GM19452 (cell line): ENCODE measurements around the gene MS4A12.
"Not testable (repeated sequence)": the region's sequence is repeated elsewhere in the genome, so short reads cannot be mapped to it uniquely, and the experiment has no call there.

Experiments
- ATAC-seq: cut with Tn5 transposase; IDR thresholded peaks from one replicate; pipeline ENCODE4 v1.9.1; 2021; ENCODE audit not compliant: unreplicated experiment

The MS4A12 gene

DNA sequence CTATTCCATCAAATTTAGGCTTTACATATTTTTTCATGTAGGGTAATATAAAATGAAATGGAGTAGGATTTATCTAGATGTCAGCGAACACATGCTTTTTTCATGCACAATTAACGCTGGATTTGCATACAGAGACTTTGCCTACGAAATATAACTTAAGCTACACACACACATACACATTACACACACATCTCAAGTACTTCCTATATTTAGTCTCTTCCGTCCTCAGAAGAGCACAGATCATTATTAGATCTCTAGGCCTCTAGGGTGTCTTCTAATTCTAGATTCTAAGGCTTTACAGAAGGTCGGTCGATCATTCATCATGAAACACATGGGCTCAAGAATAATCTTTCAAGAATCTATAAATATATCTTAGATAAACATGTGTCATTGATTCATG is 18.8 kb downstream of the MS4A12 start:
- no peak for ATAC-seq

DNA sequence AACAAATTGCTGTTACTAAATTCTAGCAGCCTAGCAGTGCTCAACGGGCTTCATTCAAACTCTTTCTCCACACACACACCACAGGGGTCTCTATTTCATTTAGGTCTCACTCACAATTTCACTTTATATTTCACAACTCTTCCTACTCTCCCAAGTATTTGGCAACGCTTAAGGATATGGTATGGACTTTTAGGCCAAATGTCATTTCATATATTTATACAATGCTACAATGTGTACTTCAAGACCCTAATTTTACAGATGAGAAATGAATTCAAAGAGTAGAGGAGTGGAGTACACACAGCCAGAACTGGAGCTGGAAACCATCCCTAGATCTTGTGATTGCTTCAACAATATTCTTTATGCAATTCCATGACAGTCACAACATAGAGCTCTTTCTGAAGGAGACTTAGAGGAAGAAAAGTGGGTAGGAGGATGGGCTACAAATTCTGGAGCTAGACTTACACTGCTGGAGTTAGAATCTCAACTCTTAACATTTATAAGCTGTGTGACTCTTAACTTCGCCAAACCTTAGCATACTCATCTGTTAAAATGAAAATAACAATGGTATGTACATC is 20.2 kb downstream of the MS4A12 start:
- no peak for ATAC-seq

DNA sequence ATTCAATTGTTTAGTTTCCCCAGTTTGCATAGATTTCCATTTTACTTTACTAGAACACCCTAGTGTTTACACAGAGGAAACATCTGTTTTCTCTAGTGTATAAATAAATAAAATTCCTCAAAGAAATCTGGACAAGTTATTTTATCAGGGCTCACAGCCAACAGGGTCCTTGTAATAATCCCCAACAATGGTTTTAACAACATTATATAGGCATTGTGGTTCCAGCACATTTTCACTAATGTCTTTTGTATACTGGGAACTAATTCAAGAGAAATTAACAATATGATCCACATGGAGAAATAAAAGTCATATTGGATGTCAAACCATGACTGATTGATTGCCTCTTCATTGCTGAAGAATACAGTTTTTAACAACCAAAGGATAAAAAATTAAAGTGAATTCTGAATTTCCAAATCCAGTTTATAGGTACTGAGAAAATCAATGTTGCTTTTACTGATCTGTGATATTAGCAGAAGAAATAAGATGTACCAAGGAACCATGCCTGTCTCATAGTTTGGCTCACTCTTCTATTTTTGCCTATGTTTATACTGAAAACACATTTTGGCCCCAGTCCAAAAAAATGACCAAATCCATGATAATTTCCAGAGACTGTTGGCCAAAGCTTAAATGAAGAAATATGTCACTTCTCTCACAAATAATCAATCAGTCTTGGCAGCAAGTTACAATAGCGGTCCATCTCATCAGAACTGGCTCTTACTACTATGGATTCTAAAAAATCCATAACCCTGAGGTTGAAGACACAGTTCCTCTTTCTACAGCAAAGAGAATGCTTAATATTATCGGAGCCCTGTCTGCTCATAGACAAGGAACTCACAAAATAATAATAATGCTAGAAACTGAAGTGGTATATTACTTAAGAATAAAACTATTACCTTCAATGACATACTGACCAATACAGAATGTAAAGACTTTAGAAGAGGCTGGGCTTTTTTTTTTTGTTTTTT is 21.2 kb downstream of the MS4A12 start:
- ATAC-seq = no peak

DNA sequence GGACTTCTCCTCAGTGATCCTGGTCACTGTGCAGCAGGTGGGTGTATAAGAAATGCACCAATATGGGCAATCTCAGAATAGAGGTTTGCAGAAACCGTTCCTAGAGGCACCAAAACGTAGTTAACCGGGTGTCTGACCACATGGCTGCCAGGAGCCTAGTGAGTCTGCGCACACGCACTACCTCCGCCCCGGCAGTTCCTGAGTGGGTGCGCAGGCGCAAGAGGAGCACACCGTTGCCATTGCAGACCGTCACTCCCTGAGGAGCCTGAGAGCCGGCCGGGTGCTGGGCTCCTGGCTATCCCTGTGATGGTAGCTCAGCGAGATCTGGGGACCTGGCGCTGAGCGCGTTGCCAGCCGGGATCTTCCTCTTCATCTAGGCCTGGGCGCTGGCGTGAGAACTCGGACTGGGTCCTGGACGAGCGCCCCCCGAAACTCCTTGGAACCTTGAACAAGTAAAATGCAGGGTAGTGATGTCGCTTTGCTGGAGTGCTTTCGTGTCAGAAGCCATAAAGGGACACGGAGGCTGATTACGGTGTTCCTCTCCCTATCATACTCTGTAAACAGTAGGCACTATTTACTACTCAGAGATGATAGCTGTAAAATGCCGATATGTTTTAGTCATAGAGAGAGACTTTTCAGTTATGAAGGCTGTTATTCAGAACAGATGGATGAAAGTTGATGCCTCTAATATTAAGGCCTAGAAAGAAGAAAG is 22.7 kb downstream of the MS4A12 start, which contains the start of gene MS4A13:
Gene MS4A13 (plus strand): TSS at position 249 of the 712 bp plus-strand sequence. CDS start 2,692 bp downstream, outside the sequence.
- ATAC-seq = no peak

DNA sequence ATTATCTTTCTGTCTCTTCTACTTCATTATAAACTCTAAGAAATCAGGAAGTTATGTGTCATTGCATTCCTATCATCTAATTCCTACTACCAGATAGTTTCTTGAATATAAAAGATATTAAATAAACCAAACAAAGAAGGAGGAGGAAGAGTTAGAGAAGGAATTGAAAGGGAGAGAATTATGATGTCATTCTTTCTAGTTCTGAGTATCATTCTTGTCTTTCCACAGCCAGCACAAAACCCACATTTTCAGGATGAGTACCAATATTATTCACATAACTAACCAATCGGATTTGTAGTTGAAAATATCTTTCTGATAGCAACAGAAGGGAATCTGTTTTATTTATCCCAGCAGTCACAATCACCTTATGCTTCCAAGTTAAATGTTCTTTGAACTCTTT is 35.9 kb downstream of the MS4A12 start:
- ATAC-seq = no peak

DNA sequence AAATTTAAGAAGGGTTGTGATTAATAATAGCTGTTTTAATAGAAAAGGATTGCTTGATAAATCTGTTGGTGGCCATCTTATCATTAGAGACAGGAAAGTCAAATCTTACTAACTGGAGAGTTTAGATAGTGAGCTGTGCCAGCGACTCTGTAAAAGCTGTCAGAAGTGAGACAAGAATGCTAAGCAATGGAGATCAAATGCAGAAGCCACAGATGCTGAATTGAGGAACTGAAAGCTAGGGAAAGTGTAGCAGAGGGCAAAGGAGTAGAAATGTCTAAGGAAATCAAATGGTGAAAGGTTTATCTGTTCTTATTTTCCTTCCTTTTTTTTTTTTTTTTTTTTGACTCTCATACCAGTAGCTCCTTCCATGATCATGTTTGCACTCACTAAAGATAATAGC is 36.4 kb downstream of the MS4A12 start:
- ATAC-seq = no peak

DNA sequence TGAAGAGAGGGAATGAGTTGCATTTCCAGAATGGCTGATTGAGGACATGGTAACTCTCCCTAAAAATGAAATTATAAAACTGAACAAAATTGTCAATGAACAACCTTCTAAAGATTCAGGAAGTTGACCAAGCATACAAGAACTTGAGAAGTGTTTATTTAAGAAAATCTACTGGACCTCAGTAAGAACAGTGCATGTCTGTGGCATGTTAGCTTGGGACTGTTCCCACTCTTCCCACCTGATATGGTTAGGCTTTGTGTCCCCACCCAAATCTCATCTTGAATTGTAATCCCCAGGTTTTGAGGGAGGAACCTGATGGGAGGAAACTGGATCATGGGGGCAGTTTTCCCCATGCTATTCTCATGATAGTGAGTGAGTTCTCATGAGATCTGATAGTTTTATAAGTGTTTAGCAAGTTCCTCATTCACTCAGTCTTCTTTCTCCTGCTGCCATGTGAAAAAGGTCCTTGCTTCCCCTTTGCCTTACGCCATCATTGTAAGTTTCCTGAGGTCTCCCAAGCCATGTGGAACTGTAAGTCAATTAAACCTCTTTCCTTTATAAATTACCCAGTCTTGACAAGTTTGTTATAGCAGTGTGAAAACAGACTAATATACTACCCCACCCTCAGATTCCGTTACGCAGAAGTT is 38.0 kb downstream of the MS4A12 start:
- no peak for ATAC-seq

DNA sequence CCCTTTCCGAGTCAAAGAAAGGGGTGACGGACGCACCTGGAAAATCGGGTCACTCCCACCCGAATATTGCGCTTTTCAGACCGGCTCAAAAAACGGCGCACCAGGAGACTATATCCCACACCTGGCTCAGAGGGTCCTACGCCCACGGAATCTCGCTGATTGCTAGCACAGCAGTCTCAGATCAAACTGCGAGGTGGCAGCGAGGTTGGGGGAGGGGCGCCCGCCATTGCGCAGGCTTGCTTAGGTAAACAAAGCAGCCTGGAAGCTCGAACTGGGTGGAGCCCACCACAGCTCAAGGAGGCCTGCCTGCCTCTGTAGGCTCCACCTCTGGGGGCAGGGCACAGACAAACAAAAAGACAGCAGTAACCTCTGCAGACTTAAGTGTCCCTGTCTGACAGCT is 39.8 kb downstream of the MS4A12 start:
- ATAC-seq = not testable (repeated sequence)

DNA sequence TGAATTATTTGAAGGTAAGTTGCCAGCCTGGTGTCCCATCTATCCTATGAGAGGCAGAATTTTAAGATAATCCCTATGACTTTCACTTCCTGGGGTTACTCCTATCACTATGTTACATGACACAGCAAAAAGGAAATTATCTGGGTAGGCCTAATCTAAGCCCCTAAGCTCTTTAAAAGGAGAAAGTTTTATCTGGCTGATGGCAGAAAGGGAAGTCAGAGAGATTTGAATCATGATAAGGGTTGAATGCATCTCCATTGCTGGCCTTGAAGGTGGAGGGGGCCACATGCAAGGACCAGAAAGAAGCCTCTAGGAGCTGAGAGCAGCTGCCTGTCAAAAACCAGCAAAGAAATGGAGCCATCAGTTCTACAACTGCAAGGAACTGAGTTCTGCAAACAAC is 46.0 kb downstream of the MS4A12 start:
- not testable (repeated sequence) for ATAC-seq

DNA sequence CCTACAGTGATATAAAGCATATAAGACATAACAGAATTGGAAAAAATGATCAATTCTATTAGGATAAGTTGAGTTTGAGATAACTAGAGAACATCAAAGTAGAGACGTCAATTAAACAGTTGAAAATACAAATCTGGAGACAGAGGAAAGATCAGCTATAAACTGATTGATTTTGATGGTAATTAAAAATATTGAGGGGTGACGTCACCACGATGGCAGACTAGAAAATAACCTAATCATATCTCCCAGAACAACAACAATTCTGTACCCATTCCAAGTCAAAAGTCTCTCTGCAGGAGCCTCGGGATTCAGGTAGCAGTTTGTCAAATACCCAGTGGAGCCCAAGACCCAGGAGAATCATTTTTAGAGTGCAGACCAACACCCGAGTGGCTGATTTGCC is 51.5 kb downstream of the MS4A12 start:
- no peak for ATAC-seq
